Ovary (tissue), 3 donors: ENCODE results near the gene ITGB5.

ENCODE experiments used
- POLR2A ChIP-seq: fragments of 450-650 bp; IDR thresholded peaks from one replicate; pipeline ENCODE4 v1.6.1; 2017; ENCODE audit warnings: antibody characterized with exemption, mild to moderate bottlenecking, moderate library complexity
- TF ChIP-seq, protein P1 (sequence below), 3 donors: fragments of 450-650 bp in 2 of 3; fragments of 200-600 bp in 1 of 3; IDR thresholded peaks; one replicate each; pipeline versions ENCODE4 v1.5.1 to v1.8.0; 2016 to 2022; ENCODE audit warnings: antibody characterized with exemption in 3 of 3, mild to moderate bottlenecking in 1 of 3
- donor health status: DM: no; HTN: no; CAD: no.

DNA sequence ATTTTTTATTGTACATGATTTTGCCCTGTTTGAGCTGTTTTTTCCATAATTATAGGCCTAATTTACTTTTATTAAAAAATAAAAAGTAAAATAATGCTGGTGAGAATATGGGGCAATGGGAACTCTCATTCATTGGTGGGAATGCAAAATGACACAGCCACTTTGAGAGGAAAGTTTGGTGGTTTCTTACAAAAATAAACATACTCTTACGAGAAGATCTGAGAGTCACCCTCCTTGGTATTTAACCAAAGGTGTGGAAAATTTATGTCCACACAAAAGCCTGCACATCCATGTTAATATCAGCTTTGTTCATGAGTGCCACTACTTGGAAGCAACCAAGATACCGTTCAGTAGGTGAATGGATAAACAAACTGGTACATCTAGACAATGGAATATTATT is 37.6 kb upstream of the ITGB5 start:
- TF ChIP-seq, protein P1, sequence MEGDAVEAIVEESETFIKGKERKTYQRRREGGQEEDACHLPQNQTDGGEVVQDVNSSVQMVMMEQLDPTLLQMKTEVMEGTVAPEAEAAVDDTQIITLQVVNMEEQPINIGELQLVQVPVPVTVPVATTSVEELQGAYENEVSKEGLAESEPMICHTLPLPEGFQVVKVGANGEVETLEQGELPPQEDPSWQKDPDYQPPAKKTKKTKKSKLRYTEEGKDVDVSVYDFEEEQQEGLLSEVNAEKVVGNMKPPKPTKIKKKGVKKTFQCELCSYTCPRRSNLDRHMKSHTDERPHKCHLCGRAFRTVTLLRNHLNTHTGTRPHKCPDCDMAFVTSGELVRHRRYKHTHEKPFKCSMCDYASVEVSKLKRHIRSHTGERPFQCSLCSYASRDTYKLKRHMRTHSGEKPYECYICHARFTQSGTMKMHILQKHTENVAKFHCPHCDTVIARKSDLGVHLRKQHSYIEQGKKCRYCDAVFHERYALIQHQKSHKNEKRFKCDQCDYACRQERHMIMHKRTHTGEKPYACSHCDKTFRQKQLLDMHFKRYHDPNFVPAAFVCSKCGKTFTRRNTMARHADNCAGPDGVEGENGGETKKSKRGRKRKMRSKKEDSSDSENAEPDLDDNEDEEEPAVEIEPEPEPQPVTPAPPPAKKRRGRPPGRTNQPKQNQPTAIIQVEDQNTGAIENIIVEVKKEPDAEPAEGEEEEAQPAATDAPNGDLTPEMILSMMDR (IDR thresholded peaks at IDR 0.05) = no peak
- TF ChIP-seq POLR2A = no peak
